HepG2 (cell line): ENCODE data around the gene DNASE1L2. TPM values are rescaled to one million over a fixed set of nuclear protein-coding genes. Genes with fewer than 3 reads are reported as not detected.

Experiments used
- AHR ChIP-seq: IDR thresholded peaks from 2 replicates; pipeline ENCODE4 v1.6.1; 2018; ENCODE audit warnings: missing genetic modification reagents, missing compliant biosample characterization
- ATF7-NPFF ChIP-seq: sonication (generic); formaldehyde crosslinking; IDR thresholded peaks from 2 replicates; pipeline ENCODE4 v1.8.1; 2023; ENCODE audit warnings: mild to moderate bottlenecking, low read depth, missing genetic modification reagents, moderate library complexity
- E2F1 ChIP-seq: sonication (generic); formaldehyde crosslinking; IDR thresholded peaks from 2 replicates; pipeline ENCODE4 v1.5.0; 2020; ENCODE audit warnings: missing genetic modification reagents
- IRF2 ChIP-seq: IDR thresholded peaks from 2 replicates; pipeline ENCODE4 v1.6.1; 2018; ENCODE audit warnings: missing genetic modification reagents, missing compliant biosample characterization
- KLF13 ChIP-seq: sonication (generic); formaldehyde crosslinking; IDR thresholded peaks from 2 replicates; pipeline ENCODE4 v1.4.0; 2020; ENCODE audit warnings: mild to moderate bottlenecking, missing genetic modification reagents
- NCOA1 ChIP-seq: sonication (generic); formaldehyde crosslinking; IDR thresholded peaks from 2 replicates; pipeline ENCODE4 v1.9.0; 2021; ENCODE audit warnings: missing genetic modification reagents
- SIN3A ChIP-seq: IDR thresholded peaks from 2 replicates; pipeline ENCODE4 v1.6.1; 2011; ENCODE audit warnings: low read depth, mild to moderate bottlenecking, control low read depth, low read length, borderline replicate concordance
- U2AF1 ChIP-seq: fragments of 200-400 bp; formaldehyde crosslinking; optimal IDR thresholded peaks from 2 replicates; pipeline ENCODE3; 2017; ENCODE audit warnings: mild to moderate bottlenecking, low read depth, low read length
- XBP1 ChIP-seq: sonication (generic); formaldehyde crosslinking; IDR thresholded peaks from 2 replicates; pipeline ENCODE4 v1.5.0; 2020; ENCODE audit warnings: missing genetic modification reagents
- ZBTB33 ChIP-seq: sonication (generic); formaldehyde crosslinking; IDR thresholded peaks from 2 replicates; pipeline ENCODE4 v1.4.0; 2020; ENCODE audit warnings: missing genetic modification reagents
- ZFP90 ChIP-seq: sonication (generic); formaldehyde crosslinking; IDR thresholded peaks from 2 replicates; pipeline ENCODE4 v1.8.0; 2022; ENCODE audit warnings: missing genetic modification reagents, mild to moderate bottlenecking, inconsistent platforms, borderline replicate concordance
- ZMAT5 ChIP-seq: sonication (generic); formaldehyde crosslinking; IDR thresholded peaks from 2 replicates; pipeline ENCODE4 v1.5.0; 2020; ENCODE audit warnings: mild to moderate bottlenecking, low read depth, missing genetic modification reagents, borderline replicate concordance
- ZNF550 ChIP-seq: sonication (generic); formaldehyde crosslinking; IDR thresholded peaks from 2 replicates; pipeline ENCODE4 v1.4.0; 2020; ENCODE audit warnings: mild to moderate bottlenecking, missing genetic modification reagents, borderline replicate concordance
- ZNF660 ChIP-seq: sonication (generic); formaldehyde crosslinking; IDR thresholded peaks from 2 replicates; pipeline ENCODE4 v1.5.1; 2020; ENCODE audit warnings: mild to moderate bottlenecking, low read depth, missing genetic modification reagents, borderline replicate concordance
- ZNF782 ChIP-seq: sonication (generic); formaldehyde crosslinking; IDR thresholded peaks from 2 replicates; pipeline ENCODE4 v1.4.0; 2020; ENCODE audit warnings: missing genetic modification reagents, mild to moderate bottlenecking, borderline replicate concordance
- polyA plus RNA-seq, 8 experiments: library from polyadenylated mRNA; depleted of rRNA in 3 of 8; stranded (reverse) in 7 of 8; unstranded in 1 of 8; fragments of >200 nt; fragmentation: Illumina TruSeq in 4 of 8; extraction: Trizol in 4 of 8; gene quantifications; 2 replicates each; pipeline versions ENCODE4 v1.2.1 to v1.2.3, GENCODE V29; 2011 to 2016; ENCODE audit warnings: low read depth in 4 of 8, missing spikeins in 1 of 8, mixed read lengths in 1 of 8; ENCODE audit not compliant: insufficient read depth in 1 of 8
- total RNA-seq, 5 experiments: library from RNA; depleted of rRNA; stranded (reverse); fragments of >200 nt; fragmentation: Illumina TruSeq; extraction: Trizol; gene quantifications; 2 replicates each; pipeline ENCODE4 v1.2.3, GENCODE V29; 2016; ENCODE audit warnings: low read depth in 1 of 5
- TF ChIP-seq, protein P1 (sequence below): sonication (generic); formaldehyde crosslinking; IDR thresholded peaks from 2 replicates; pipeline ENCODE4 v1.5.0; 2020; ENCODE audit warnings: mild to moderate bottlenecking, missing genetic modification reagents, borderline replicate concordance
- TF ChIP-seq, protein P2 (sequence below): sonication (generic); formaldehyde crosslinking; conservative IDR thresholded peaks from 2 replicates; pipeline ENCODE4 v1.5.0; 2020; ENCODE audit warnings: missing genetic modification reagents

DNASE1L2 gene
- total and polyA plus RNA-seq, 2 of the 13 experiments (the other 11 are each of a cell fraction or from before 2014, with no cell fraction given): 0.44 to 0.50 TPM

GRCh38 chr16:2251296-2252111 lies 15.3 kb downstream of the DNASE1L2 start, which contains the start of gene ECI1 (continued):
- TF ChIP-seq E2F1 (CRISPR knock-in tag) (peak; percentile 77), ZMAT5 (CRISPR knock-in tag) (no peak), ZNF660 (CRISPR knock-in tag) (no peak), U2AF1 (peak; percentile 51), NCOA1 (CRISPR knock-in tag) (peak; percentile 46; the same call in 1 of the 2 replicates), ATF7-NPFF (CRISPR knock-in tag) (peak; percentile 74; the same call in 1 of the 2 replicates), ZNF782 (no peak; the same call in 1 of the 2 replicates), IRF2 (CRISPR knock-in tag) (peak; percentile 87), KLF13 (CRISPR knock-in tag) (no peak), ZBTB33 (peak; percentile 25; the same call in 1 of the 2 replicates), AHR (CRISPR knock-in tag) (peak; percentile 18; the same call in 1 of the 2 replicates), XBP1 (CRISPR knock-in tag) (no peak), ZFP90 (CRISPR knock-in tag) (peak; percentile 65; the same call in 1 of the 2 replicates), ZNF550 (CRISPR knock-in tag) (0 out of 2 replicates have a peak, but pooled peaks have one; percentile 10), SIN3A (peak; percentile 74; the same call in 1 of the 2 replicates)
- TF ChIP-seq, protein P1, sequence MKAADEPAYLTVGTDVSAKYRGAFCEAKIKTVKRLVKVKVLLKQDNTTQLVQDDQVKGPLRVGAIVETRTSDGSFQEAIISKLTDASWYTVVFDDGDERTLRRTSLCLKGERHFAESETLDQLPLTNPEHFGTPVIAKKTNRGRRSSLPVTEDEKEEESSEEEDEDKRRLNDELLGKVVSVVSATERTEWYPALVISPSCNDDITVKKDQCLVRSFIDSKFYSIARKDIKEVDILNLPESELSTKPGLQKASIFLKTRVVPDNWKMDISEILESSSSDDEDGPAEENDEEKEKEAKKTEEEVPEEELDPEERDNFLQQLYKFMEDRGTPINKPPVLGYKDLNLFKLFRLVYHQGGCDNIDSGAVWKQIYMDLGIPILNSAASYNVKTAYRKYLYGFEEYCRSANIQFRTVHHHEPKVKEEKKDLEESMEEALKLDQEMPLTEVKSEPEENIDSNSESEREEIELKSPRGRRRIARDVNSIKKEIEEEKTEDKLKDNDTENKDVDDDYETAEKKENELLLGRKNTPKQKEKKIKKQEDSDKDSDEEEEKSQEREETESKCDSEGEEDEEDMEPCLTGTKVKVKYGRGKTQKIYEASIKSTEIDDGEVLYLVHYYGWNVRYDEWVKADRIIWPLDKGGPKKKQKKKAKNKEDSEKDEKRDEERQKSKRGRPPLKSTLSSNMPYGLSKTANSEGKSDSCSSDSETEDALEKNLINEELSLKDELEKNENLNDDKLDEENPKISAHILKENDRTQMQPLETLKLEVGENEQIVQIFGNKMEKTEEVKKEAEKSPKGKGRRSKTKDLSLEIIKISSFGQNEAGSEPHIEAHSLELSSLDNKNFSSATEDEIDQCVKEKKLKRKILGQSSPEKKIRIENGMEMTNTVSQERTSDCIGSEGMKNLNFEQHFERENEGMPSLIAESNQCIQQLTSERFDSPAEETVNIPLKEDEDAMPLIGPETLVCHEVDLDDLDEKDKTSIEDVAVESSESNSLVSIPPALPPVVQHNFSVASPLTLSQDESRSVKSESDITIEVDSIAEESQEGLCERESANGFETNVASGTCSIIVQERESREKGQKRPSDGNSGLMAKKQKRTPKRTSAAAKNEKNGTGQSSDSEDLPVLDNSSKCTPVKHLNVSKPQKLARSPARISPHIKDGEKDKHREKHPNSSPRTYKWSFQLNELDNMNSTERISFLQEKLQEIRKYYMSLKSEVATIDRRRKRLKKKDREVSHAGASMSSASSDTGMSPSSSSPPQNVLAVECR (CRISPR knock-in tag): peak; percentile 89
- TF ChIP-seq, protein P2, sequence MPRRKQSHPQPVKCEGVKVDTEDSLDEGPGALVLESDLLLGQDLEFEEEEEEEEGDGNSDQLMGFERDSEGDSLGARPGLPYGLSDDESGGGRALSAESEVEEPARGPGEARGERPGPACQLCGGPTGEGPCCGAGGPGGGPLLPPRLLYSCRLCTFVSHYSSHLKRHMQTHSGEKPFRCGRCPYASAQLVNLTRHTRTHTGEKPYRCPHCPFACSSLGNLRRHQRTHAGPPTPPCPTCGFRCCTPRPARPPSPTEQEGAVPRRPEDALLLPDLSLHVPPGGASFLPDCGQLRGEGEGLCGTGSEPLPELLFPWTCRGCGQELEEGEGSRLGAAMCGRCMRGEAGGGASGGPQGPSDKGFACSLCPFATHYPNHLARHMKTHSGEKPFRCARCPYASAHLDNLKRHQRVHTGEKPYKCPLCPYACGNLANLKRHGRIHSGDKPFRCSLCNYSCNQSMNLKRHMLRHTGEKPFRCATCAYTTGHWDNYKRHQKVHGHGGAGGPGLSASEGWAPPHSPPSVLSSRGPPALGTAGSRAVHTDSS (CRISPR knock-in tag): no peak
